Prostate gland (tissue), 2 donors: ENCODE data around the gene DHFR. TPM values are rescaled to one million over a fixed set of nuclear protein-coding genes. Genes with fewer than 3 reads are reported as not detected.

Experiments
- DNase-seq: peaks from one replicate; pipeline ENCODE4 v3.0.0-alpha.2; 2019; ENCODE audit warnings: low spot score
- H3K27ac ChIP-seq, 2 donors: fragments of 200-600 bp; sonication (generic); 2 replicates each; pipeline ENCODE4 v1.5.1; 2017 to 2019
- H3K27me3 ChIP-seq: fragments of 200-600 bp; sonication (generic); replicated peaks from 2 replicates; pipeline ENCODE4 v1.5.1; 2019; ENCODE audit not compliant: insufficient read depth
- H3K36me3 ChIP-seq, 2 donors: fragments of 200-600 bp; sonication (generic); 1 replicate in 1 of 2; 2 replicates in 1 of 2; pipeline versions ENCODE4 v1.5.1 to v1.8.1; 2017 to 2019
- H3K4me1 ChIP-seq: fragments of 200-600 bp; sonication (generic); replicated peaks from 2 replicates; pipeline ENCODE4 v1.5.1; 2019
- H3K4me3 ChIP-seq, 2 donors: fragments of 200-600 bp; sonication (generic); 2 replicates each; pipeline ENCODE4 v1.5.1; 2017 to 2019
- H3K9me3 ChIP-seq: fragments of 200-600 bp; sonication (generic); 2 replicates; pipeline ENCODE4 v1.5.1; 2017
- CTCF ChIP-seq, 4 experiments: fragments of 200-600 bp in 2 of 4; fragments of 450-650 bp in 2 of 4; sonication (generic) in 2 of 4; IDR thresholded peaks; 1 replicate in 3 of 4; 2 replicates in 1 of 4; pipeline ENCODE4 v1.5.1; 2016 to 2019; ENCODE audit warnings: antibody characterized with exemption in 4 of 4, mild to moderate bottlenecking in 2 of 4, moderate library complexity in 2 of 4
- POLR2A ChIP-seq: fragments of 450-650 bp; IDR thresholded peaks from one replicate; pipeline ENCODE4 v1.6.1; 2016; ENCODE audit warnings: antibody characterized with exemption, mild to moderate bottlenecking
- POLR2AphosphoS5 ChIP-seq: sonication (generic); formaldehyde crosslinking; IDR thresholded peaks from one replicate; pipeline ENCODE4 v1.6.1; 2017; ENCODE audit warnings: antibody characterized with exemption
- WGBS: methylation state at CpG from one replicate; pipeline ENCODE4 v1.1.5; 2018; 5-methylcytosine and 5-hydroxymethylcytosine counted together
- intact Hi-C: fragments of 100-400 bp; cut with DNase I; formaldehyde crosslinking; loops from one replicate; pipeline ENCODE4 v1.14.2; 2022
- total RNA-seq, 2 donors: library from RNA; depleted of rRNA; stranded (reverse); fragments of >200 nt; gene quantifications; one replicate each; pipeline ENCODE4 v1.1.0, GENCODE V29; 2016

DHFR gene
- total RNA-seq, 2 donors from 2014 or later: 6.8 to 15.7 TPM

- no peak overlapping the region for H3K4me3 ChIP-seq
- no peaks in the 10 kb centered on the region for H3K9me3 ChIP-seq
- H3K27ac ChIP-seq: no peak overlapping the region
- peaks cover under 1% of the 10 kb centered on the region for H3K4me1 ChIP-seq
- H3K27me3 ChIP-seq: no peaks in the 10 kb centered on the region
- TF ChIP-seq POLR2A (no peak), POLR2AphosphoS5 (no peak), CTCF (IDR thresholded peaks at IDR 0.05) (no peak)
- intact Hi-C loops: no loop called here
- DNase-seq: no peak
- 89% methylated on average over 5 of the region's 5 CpGs for WGBS
- H3K36me3 ChIP-seq: no peaks in the 10 kb centered on the region
Measured at GRCh38 chr5:80659106-80659505, 4.3 kb upstream of the DHFR start.

GRCh38 chr5:80656425-80656824 is 1.6 kb upstream of the DHFR start:
- intact Hi-C loops: no loop called here
- peaks cover 3% of the 10 kb centered on the region for H3K4me1 ChIP-seq
- WGBS: 0% methylated on average over 1 of the region's 1 CpG
- no peak for DNase-seq
- no peaks in the 10 kb centered on the region for H3K9me3 ChIP-seq
- no peak overlapping the region for H3K27ac ChIP-seq
- no peak overlapping the region for H3K4me3 ChIP-seq
- H3K27me3 ChIP-seq: no peaks in the 10 kb centered on the region
- no peaks in the 10 kb centered on the region for H3K36me3 ChIP-seq
- TF ChIP-seq POLR2A (no peak), POLR2AphosphoS5 (no peak)

- no peak for DNase-seq
- Histone ChIP-seq H3K36me3 (no peaks in the 10 kb centered on the region), H3K27ac (peak overlapping the region; percentile 93), H3K4me1 (peaks cover 3% of the 10 kb centered on the region), H3K9me3 (no peaks in the 10 kb centered on the region), H3K4me3 (peak overlapping the region; percentile 77 to 95), H3K27me3 (no peaks in the 10 kb centered on the region)
- WGBS: 17% methylated on average over 7 of the region's 7 CpGs
- TF ChIP-seq POLR2A (no peak), POLR2AphosphoS5 (no peak), CTCF (IDR thresholded peaks at IDR 0.05) (no peak)
- intact Hi-C loops: no loop called here
Measured at GRCh38 chr5:80655231-80655774, 520 bp upstream of the DHFR start.

- Histone ChIP-seq H3K36me3 (no peaks in the 10 kb centered on the region), H3K4me3 (peak overlapping the region; percentile 77 to 95), H3K4me1 (peaks cover 3% of the 10 kb centered on the region), H3K27ac (no peak overlapping the region), H3K9me3 (no peaks in the 10 kb centered on the region), H3K27me3 (no peaks in the 10 kb centered on the region)
- WGBS: under 1% methylated on average over 22 of the region's 24 CpGs
- intact Hi-C loops: no loop called here
- DNase-seq: no peak
- TF ChIP-seq POLR2AphosphoS5 (no peak), CTCF (IDR thresholded peaks at IDR 0.05) (no peak), POLR2A (no peak)
Measured at GRCh38 chr5:80654054-80654390, 761 bp downstream of the DHFR start.

- no peak for DNase-seq
- no peak for TF ChIP-seq POLR2AphosphoS5
- TF ChIP-seq CTCF (IDR thresholded peaks at IDR 0.05): no peak
- TF ChIP-seq POLR2A: no peak
- intact Hi-C loops: no loop called here
- H3K4me3 ChIP-seq: no peak overlapping the region
- H3K27ac ChIP-seq: no peak overlapping the region
- H3K9me3 ChIP-seq: no peaks in the 10 kb centered on the region
- 39% methylated on average over 8 of the region's 8 CpGs for WGBS
- H3K27me3 ChIP-seq: no peaks in the 10 kb centered on the region
- H3K36me3 ChIP-seq: no peaks in the 10 kb centered on the region
- peaks cover 3% of the 10 kb centered on the region for H3K4me1 ChIP-seq
Measured at GRCh38 chr5:80653502-80653901, 1.3 kb downstream of the DHFR start.
